Stimulated activated CD4-positive, alpha-beta T cell treated with anti-CD3 and anti-CD28 coated beads, Interleukin-15, amount 100 ng/mL, for 48 hours (primary cell): ENCODE data around the gene SPX.

Experiments
- DNase-seq, 2 donors: peaks; one replicate each; pipeline ENCODE4 v3.0.0-alpha.2; 2020; ENCODE audit warnings: low read depth in 2 of 2

Gene SPX

GRCh38 chr12:21526053-21526452 lies at the start of gene SPX:
TSS of gene SPX (plus strand) at chr12:21526296. CDS start at chr12:21526473, 177 bp downstream.
- DNase-seq = no peak

DNA sequence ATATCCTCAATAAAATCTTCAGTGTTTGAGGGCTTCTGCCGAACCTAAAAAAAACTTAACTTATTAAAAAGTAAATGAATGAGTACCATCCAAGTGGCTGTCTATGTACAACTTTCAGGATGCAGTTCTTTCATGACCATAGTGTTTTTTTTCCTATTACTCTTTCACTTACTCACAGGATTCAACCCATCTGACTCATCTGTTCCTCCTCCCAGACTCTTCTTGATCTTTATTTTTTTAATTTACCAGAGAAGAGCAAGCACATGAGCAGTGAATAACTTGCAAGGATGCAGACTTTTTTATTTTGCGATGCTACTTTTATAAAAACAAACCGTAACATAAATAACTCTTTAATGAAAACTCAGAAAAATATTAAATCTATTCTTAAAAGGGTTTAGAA lies 49.1 kb upstream of the SPX start:
- no peak for DNase-seq

DNA sequence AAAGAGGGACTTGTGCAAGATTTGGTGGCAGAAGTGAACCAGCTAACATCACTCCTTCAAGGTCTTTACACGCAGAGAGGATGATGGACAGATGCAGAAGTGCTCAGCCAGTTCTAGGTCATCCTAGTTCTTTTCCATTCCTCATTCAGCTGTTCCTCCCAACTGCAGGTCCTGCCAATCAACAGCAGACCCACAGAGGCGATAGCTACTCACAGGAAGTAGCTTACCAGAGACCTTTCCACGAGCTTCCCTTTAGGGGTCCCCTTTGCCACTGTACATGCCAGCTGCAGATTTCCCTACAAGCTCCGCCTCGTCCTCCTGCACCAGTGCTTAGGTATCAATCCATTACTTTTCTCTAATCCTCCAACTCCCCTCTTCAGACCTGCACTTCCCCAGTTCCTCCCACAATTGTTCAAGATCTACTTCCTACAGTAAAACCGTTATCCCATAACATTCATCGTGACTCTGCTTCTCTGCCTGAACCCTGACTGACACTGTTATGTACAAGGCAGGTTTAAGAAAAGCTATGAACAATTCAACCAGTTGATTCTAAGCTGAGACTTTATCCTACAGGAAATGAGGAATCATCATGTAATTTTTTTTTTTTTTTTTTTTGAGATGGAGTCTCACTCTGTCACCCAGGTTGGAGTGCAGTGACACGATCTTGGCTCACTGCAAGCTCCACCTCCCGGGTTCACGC lies 47.2 kb upstream of the SPX start:
- no peak for DNase-seq

DNA sequence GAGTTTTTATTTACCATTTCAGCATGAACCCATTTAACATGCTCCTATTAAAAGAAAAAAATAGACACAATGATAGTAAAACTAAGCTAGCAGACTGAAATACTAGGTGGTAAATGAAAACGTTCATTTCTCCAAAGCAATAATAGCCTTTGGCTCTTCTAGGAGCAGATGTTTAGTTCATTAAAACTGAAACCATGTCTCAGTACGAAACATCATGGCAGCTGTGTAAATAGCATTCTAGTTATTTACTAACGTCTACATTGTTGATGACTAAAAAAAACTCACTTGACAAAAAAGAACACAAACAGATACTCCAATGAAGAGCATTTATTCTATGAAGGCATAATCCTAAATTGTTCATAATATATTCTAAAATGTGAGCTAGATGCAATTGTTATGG lies 42.6 kb upstream of the SPX start:
- no peak for DNase-seq

DNA sequence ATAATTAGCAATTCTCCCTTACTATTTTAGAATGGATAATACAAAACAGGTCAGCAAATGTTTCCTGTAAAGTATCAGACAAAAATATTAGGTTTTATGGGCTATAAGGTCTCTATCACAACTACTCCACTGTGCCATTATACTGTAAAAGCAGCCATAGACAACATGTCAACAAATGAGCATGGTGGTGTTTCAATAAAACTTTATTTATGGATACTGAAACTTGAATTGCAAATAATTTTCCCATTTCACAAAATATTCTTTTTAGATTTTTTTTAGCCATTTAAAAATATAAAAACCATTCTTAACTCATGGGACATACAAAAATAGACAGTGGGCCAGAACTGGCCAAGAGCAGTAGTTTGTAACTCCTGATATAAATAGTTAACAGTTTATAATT lies 40.1 kb upstream of the SPX start:
- no peak for DNase-seq

DNA sequence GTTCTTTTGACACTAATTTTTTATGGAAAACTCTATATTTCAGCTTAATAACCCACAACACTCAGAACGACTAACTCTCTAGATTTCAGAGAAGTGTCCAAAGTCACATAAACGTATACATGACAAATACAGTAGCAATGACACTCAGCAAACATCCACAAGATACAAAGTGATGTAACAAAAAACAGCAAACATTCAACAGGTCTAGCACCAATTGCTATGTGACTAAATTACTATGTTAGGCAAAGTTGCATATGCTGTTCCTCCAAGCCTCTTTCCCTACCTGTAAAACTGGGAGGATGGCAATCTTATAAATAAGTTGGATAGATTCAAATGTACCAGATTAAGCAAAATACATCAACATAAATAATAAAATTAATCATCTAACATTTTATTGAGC lies 26.3 kb upstream of the SPX start:
- no peak for DNase-seq

GRCh38 chr12:21500786-21501257 lies 25.3 kb upstream of the SPX start:
- DNase-seq = no peak

DNA sequence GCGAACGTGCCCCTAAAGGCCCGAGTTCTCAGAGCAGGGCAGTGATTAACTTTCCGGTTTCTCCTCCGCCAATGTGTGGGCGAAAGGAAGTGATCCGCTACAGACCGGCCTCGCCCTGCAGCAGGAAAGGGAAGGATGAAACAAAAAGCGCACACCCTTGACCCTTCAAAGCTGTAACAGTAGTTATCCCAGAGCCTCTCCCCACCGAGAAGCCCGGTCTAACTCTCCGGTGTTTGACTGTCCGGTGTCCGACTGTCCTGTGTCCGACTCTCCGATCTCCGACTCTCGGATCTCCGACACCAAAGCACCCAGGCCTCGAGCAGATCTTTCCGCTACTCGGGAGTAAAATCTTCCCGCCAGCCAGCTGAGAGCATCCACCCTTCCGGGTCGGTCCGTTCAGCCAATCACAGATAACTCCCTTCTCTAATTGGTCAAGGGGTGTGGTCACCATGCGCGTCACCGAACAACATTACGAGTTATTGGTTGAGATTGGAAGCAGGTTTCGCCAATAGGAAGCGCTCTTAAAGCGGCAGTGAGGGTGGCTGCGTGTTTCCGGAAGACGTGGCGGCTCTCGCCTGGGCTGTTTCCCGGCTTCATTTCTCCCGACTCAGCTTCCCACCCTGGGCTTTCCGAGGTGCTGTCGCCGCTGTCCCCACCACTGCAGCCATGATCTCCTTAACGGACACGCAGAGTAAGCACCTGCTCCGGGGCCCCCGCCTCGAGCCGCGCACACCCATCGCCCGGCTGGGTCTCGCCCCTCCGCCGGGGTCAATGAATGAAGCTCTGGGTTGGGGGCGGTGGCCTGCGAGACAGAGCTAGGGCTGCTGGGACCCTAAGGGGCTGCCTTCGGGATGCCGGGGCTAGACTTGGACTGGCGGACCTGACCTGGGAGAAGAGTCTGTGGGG lies 24.6 kb upstream of the SPX start, which contains the start of the genes GOLT1B and RECQL:
TSS of gene GOLT1B (plus strand) at position 532 of the 906 bp plus-strand sequence. CDS start at position 667, 135 bp downstream.
TSS of gene RECQL (minus strand) at position 378 of the 906 bp plus-strand sequence. CDS start 2,065 bp downstream, outside the sequence.
- peak; percentile 86 to 87 for DNase-seq

GRCh38 chr12:21502164-21502496 lies 24.0 kb upstream of the SPX start:
- DNase-seq = peak; percentile 17 to 26

DNA sequence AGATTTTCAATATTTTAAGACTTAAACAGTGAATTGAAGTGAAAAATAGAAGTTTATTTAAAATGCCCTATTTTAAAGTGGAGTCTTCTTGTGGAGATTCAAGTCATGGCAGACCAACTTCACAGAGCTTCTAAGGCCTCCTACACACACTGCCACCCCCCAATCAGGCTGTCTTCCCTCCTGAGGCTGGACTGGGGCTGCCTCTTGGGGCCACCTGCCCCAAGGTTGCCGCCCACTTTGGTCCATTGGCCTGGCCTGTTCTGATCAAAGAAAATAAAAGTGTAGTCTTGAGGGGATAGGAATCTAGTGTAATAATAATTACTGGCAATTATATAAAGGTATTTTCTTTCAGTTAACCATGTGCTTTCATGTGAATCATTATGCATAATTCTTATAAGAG lies 23.2 kb upstream of the SPX start:
- DNase-seq = no peak

GRCh38 chr12:21505888-21506287 lies 20.2 kb upstream of the SPX start:
- no peak for DNase-seq

DNA sequence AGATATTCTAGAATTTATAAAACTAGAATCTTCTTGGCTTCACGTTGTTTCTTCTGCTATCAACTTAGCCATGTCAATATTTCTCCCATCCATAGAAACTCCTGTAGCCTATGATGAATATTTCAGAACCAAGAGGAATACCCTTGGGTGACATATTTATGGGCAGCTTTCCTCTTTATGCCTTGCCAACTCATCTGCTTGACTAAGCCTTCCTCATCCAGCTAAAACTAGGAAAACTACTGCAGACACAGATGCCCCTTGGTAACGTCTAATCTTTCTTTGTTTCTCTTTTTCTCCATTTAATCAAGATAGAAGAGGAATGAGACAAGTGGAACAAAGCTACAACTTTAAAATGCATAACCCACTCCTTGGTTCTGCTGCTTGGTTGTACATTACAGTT lies 18.2 kb upstream of the SPX start:
- no peak for DNase-seq

GRCh38 chr12:21509768-21510167 lies 16.3 kb upstream of the SPX start:
- no peak for DNase-seq

- DNase-seq = no peak
Measured at GRCh38 chr12:21516281-21516680, 9.8 kb upstream of the SPX start.

GRCh38 chr12:21518451-21518850 lies 7.6 kb upstream of the SPX start:
- DNase-seq = no peak

GRCh38 chr12:21521541-21521940 lies 4.6 kb upstream of the SPX start:
- no peak for DNase-seq

GRCh38 chr12:21523148-21523547 lies 2.9 kb upstream of the SPX start:
- no peak for DNase-seq

GRCh38 chr12:21526721-21527345 lies 737 bp downstream of the SPX start:
- no peak for DNase-seq

DNA sequence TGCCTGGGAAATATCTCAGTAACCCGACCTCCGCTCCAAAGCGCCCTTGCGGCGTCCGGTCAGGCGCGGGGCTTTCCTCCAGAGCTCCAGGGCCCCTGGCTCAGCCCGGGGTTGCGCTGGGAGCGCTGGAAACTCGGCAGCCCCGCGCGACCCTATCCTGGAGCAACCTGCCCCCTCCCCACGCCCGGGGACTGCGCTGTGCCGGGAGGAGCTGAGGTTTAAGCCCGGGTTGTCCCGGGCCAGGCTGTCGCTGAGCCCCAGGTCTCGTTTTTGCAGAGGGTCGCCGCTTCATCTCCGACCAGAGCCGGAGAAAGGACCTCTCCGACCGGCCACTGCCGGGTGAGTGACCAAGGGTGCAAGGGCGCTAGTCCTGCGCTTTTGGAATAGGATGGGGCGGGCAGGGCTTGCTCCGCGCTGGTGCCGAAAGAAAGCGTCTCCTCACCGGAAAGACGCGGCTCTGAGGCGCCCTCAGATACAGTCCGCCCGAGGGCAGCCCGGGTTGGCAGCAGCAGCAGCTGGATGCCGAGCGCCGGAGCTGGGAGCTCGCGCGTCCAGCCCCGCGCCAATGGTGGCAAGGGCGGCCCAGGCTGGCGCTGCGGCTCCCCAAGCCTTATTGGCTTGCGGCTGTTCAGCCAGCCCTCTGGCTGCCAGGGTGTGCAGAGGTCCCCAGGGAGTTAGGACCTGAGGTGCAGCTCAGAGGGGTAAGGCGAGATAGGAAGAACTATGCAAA lies 1.5 kb downstream of the SPX start:
- peak; percentile 36 to 39 for DNase-seq

DNA sequence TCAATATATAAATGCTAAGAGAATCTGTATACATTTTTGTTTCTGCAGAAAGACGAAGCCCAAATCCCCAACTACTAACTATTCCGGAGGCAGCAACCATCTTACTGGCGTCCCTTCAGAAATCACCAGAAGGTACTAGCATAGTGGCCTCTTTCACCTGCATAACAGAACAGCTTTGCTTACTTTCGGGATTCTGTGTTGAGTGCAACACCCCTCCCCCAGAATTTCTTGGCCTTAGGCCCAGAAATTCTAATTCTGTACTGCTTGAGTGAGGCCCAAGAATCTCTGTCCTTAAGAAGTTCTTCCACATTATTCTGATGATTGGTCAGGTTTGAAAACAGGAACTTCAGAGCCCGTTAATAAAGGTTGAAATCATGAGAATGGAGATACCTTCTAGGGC lies 2.9 kb downstream of the SPX start:
- no peak for DNase-seq

DNA sequence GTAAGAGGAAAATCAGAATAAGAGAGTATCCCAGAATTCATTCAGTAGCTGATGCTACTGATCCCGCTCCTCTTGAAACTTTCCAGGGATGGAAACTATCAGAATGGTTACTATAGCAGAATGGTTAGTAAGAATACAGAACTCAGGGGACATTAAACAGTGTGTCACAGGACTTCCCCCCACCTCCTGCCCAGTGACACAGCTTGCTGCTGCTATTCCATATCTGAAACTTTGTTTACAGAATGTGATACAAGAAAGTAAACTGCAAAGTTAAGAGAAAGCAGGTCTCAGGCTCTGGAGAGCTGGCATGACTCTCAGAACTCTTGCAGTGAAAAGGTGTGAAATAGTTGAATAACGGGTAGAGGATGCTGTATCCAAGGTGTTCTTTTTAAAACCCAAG lies 3.4 kb downstream of the SPX start:
- no peak for DNase-seq
